Stimulated activated effector memory CD8-positive, alpha-beta T cell treated with anti-CD3 and anti-CD28 coated beads, Interleukin-12 subunit alpha, Interleukin-12 subunit beta, amount 100 ng/mL, for 72 hours (primary cell): Measurements from ENCODE around the gene UBE2A.

Experiments
- ATAC-seq: fragments of 150-1000 bp; cut with Tn5 transposase; 2 replicates; pipeline ENCODE4 v1.10.0; 2021
- DNase-seq, 2 donors: peaks; one replicate each; pipeline ENCODE4 v3.0.0; 2021 to 2022; ENCODE audit warnings: low spot score in 2 of 2
- H3K27ac Mint-ChIP-seq: one replicate; pipeline ENCODE4 v1.8.0; 2022; ENCODE audit warnings: mild to moderate bottlenecking, mixed read lengths
- H3K36me3 Mint-ChIP-seq: one replicate; pipeline ENCODE4 v1.8.0; 2022; ENCODE audit warnings: mild to moderate bottlenecking, mixed read lengths
- H3K4me1 Mint-ChIP-seq: one replicate; pipeline ENCODE4 v1.8.0; 2022; ENCODE audit warnings: mixed read lengths
- H3K4me3 Mint-ChIP-seq: one replicate; pipeline ENCODE4 v1.8.0; 2022; ENCODE audit warnings: mild to moderate bottlenecking, mixed read lengths
- H3K9me3 Mint-ChIP-seq: one replicate; pipeline ENCODE4 v1.8.0; 2022; ENCODE audit warnings: mixed read lengths

UBE2A gene

GRCh38 chrX:119574394-119575266 is at the start of gene UBE2A:
UBE2A (plus strand) TSS chrX:119574563; CDS start chrX:119574712, 149 bp downstream.
- DNase-seq (peak; percentile 73 to 89), ATAC-seq (peak; percentile 98)
- peaks cover 26% of the 10 kb centered on the region for H3K36me3 Mint-ChIP-seq
- H3K27ac Mint-ChIP-seq, result peak within 1 kb of the TSS; percentile 82
- H3K9me3 Mint-ChIP-seq, result no peaks in the 10 kb centered on the region
- peak within 1 kb of the TSS; percentile 83 for H3K4me3 Mint-ChIP-seq
- H3K4me1 Mint-ChIP-seq, result peaks cover 14% of the 10 kb centered on the region

- H3K36me3 Mint-ChIP-seq, result no peaks in the 10 kb centered on the region
- H3K4me1 Mint-ChIP-seq, result no peaks in the 10 kb centered on the region
- no peak overlapping the region for H3K4me3 Mint-ChIP-seq
- DNase-seq, result no peak
- no peaks in the 10 kb centered on the region for H3K9me3 Mint-ChIP-seq
- H3K27ac Mint-ChIP-seq, result no peak overlapping the region
- ATAC-seq, result no peak
These were observed 44.8 kb upstream of the UBE2A start for GRCh38 chrX:119529345-119530276.

DNA sequence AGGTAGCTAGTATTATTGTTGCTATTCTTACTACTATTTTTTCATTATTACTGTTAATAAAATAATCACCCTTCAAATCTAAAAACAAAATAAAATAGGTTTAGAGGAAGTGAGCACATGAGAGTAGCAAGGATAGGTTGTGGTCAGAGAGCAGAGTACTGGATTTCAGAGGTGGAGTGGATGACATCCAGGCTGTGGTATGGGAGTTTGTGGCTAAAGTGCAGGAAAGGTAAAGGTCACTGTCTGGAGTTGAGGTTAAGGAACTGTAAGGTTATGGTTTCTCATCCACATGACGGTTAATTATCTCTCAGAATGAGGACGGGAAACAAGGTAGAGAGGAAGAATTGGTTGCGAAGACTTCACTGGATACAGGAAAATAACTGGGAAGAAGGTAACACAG is 36.9 kb upstream of the UBE2A start:
- H3K27ac Mint-ChIP-seq, result no peak overlapping the region
- H3K4me1 Mint-ChIP-seq, result no peaks in the 10 kb centered on the region
- ATAC-seq, result no peak
- no peak overlapping the region for H3K4me3 Mint-ChIP-seq
- no peaks in the 10 kb centered on the region for H3K9me3 Mint-ChIP-seq
- DNase-seq, result no peak
- peaks cover 46% of the 10 kb centered on the region for H3K36me3 Mint-ChIP-seq

GRCh38 chrX:119539872-119540271 is 34.5 kb upstream of the UBE2A start:
- H3K27ac Mint-ChIP-seq, result no peak overlapping the region
- no peaks in the 10 kb centered on the region for H3K9me3 Mint-ChIP-seq
- ATAC-seq (no peak), DNase-seq (no peak)
- no peaks in the 10 kb centered on the region for H3K4me1 Mint-ChIP-seq
- peaks cover 55% of the 10 kb centered on the region for H3K36me3 Mint-ChIP-seq
- H3K4me3 Mint-ChIP-seq, result no peak overlapping the region

DNA sequence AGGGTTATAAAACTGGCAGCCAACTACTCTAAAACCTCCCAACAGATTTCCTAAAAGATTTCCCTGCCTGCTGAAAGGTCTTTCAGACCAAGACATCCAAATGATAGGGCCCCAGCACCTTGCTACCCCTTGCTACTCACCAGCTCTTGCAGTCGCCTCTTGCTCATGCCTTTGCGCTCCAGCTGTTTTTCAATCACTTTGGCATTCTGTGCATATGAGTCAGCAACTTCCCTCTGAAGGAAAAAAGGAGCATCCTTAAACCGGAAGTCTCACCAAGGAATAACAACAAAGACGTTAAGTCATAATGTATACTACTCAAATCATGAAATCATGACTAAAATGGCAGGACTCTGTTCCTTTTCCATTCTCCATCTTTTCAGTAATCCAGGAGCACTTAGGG is 33.2 kb upstream of the UBE2A start:
- H3K9me3 Mint-ChIP-seq, result no peaks in the 10 kb centered on the region
- no peak overlapping the region for H3K27ac Mint-ChIP-seq
- DNase-seq (no peak), ATAC-seq (no peak)
- H3K4me3 Mint-ChIP-seq, result no peak overlapping the region
- no peaks in the 10 kb centered on the region for H3K4me1 Mint-ChIP-seq
- H3K36me3 Mint-ChIP-seq, result peaks cover 55% of the 10 kb centered on the region

GRCh38 chrX:119549327-119550016 is 24.9 kb upstream of the UBE2A start:
- Mint-ChIP-seq H3K36me3 (no peaks in the 10 kb centered on the region), H3K27ac (peak overlapping the region; percentile 52), H3K9me3 (no peaks in the 10 kb centered on the region), H3K4me3 (no peak overlapping the region), H3K4me1 (peaks cover 5% of the 10 kb centered on the region)
- no peak for ATAC-seq
- no peak for DNase-seq

DNA sequence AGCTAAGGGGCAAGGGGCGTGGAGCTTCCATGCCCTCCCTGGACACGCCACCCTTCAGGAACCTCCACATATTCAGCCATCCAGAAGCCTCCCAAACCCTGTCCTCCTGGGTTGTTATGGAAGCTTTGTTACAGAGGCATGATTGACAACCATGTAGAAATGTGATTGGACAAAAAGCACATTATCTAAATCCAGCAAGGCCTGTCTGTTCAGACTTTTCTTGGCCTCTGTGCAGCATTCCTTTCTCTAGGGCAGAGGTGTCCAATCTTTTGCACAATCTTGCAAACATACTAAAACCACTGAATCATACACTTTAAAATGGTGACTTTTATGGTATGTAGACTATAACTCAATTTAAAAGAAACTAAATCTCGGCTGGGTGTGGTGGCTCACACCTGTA is 21.9 kb upstream of the UBE2A start:
- peaks cover 5% of the 10 kb centered on the region for H3K4me1 Mint-ChIP-seq
- H3K36me3 Mint-ChIP-seq, result peaks cover 18% of the 10 kb centered on the region
- no peak for ATAC-seq
- H3K9me3 Mint-ChIP-seq, result no peaks in the 10 kb centered on the region
- no peak overlapping the region for H3K4me3 Mint-ChIP-seq
- H3K27ac Mint-ChIP-seq, result no peak overlapping the region
- DNase-seq, result no peak

GRCh38 chrX:119565107-119565663 is 9.2 kb upstream of the UBE2A start, which contains the start of gene STEEP1:
STEEP1 (minus strand) TSS chrX:119565409; CDS start chrX:119565355, 54 bp downstream.
- Mint-ChIP-seq H3K27ac (peak within 1 kb of the TSS; percentile 91), H3K9me3 (no peaks in the 10 kb centered on the region), H3K4me1 (peaks cover 19% of the 10 kb centered on the region), H3K4me3 (peak within 1 kb of the TSS; percentile 81), H3K36me3 (peaks cover 31% of the 10 kb centered on the region)
- DNase-seq (peak; percentile 64 to 87), ATAC-seq (peak; percentile 99)

- DNase-seq, result no peak
- H3K4me3 Mint-ChIP-seq, result no peak overlapping the region
- peaks cover 9% of the 10 kb centered on the region for H3K36me3 Mint-ChIP-seq
- H3K4me1 Mint-ChIP-seq, result peaks cover 14% of the 10 kb centered on the region
- no peaks in the 10 kb centered on the region for H3K9me3 Mint-ChIP-seq
- H3K27ac Mint-ChIP-seq, result no peak overlapping the region
- no peak for ATAC-seq
These were observed 4.0 kb upstream of the UBE2A start for GRCh38 chrX:119570351-119570835.

DNA sequence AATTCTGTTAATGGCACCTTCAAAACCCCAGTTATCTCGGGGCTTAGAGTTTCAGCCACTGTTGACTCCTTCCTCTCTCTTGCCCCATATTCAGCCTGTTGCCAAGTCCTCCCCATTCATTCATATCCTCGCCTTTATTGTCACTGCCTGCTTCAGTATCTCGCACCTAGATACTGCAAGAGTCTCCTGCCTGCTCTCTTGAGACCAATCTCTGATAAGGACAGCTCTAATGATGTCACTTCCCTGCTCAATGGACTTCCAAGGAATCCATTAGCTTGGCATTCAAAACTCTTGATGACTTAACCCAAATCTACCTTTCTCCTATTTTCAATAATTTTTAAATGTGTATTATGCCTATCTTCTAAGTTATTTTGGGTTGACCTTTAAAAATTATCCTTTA is 1.1 kb upstream of the UBE2A start:
- DNase-seq, result no peak
- no peak for ATAC-seq
- H3K4me1 Mint-ChIP-seq, result peaks cover 14% of the 10 kb centered on the region
- H3K27ac Mint-ChIP-seq, result no peak overlapping the region
- H3K4me3 Mint-ChIP-seq, result peak overlapping the region; percentile 83
- no peaks in the 10 kb centered on the region for H3K9me3 Mint-ChIP-seq
- H3K36me3 Mint-ChIP-seq, result peaks cover 21% of the 10 kb centered on the region

- Mint-ChIP-seq H3K36me3 (peaks cover 26% of the 10 kb centered on the region), H3K27ac (peak overlapping the region; percentile 82), H3K9me3 (no peaks in the 10 kb centered on the region), H3K4me1 (peaks cover 14% of the 10 kb centered on the region), H3K4me3 (peak overlapping the region; percentile 83)
- ATAC-seq (peak; percentile 1), DNase-seq (no peak)
These were observed 446 bp upstream of the UBE2A start for GRCh38 chrX:119573840-119574393.

DNA sequence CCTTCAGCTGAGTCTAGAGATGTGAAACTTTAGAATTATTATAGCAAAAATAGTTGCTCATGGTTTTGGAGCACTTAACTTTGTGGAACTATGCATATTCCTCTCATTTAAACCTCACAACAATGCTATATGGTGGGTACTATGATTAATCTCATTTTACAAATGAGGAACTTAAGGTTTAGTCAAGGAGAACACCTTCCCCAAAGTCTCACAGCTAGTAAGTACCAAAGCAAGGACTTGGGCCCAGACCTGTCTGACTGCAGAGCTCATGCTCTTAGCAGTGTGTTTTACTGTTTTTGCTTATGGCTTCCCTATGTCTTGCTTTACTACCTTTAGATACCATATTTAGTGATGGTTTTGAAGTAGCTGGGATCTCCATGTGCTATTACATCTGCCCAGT is 5.1 kb downstream of the UBE2A start:
- peaks cover 7% of the 10 kb centered on the region for H3K4me1 Mint-ChIP-seq

DNA sequence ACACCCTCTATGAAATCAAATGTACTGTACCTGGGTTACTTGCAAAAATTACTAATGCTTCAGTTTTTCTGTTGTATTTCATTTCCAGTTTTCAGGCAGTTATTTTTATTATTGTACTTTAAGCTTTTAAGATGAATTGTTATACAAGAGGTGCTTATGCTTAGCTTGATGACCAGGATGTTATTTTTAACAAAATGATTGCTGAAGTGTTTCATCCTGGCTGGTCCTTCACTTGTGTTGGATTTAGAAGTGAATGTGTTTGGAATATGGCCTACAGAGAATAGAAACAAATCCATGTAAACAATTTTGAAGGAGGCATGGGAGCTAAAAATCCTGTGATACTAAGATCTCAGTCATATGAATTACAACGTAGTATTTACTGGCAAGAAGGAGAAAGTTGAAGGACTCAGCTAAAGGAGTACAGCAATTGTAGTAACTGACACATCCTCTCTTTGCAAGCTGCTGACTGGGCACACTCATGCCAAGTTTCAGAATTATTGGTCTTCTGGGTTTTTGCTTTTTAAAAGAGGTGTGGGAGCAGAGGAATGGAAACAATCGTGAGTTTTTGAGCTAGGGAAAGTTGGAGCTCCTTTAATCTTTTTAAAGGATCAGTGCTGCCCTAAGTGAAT is 9.2 kb downstream of the UBE2A start:
- Mint-ChIP-seq H3K27ac (peak overlapping the region; percentile 66), H3K4me1 (peaks cover 7% of the 10 kb centered on the region), H3K36me3 (peaks cover 42% of the 10 kb centered on the region), H3K9me3 (no peaks in the 10 kb centered on the region), H3K4me3 (no peak overlapping the region)
- ATAC-seq (peak; percentile 80), DNase-seq (no peak)

More for the DNA sequence above, 5.1 kb downstream of the UBE2A start:
- Mint-ChIP-seq H3K4me3 (no peak overlapping the region), H3K27ac (no peak overlapping the region), H3K9me3 (no peaks in the 10 kb centered on the region), H3K36me3 (peaks cover 36% of the 10 kb centered on the region)
- DNase-seq (no peak), ATAC-seq (no peak)

DNA sequence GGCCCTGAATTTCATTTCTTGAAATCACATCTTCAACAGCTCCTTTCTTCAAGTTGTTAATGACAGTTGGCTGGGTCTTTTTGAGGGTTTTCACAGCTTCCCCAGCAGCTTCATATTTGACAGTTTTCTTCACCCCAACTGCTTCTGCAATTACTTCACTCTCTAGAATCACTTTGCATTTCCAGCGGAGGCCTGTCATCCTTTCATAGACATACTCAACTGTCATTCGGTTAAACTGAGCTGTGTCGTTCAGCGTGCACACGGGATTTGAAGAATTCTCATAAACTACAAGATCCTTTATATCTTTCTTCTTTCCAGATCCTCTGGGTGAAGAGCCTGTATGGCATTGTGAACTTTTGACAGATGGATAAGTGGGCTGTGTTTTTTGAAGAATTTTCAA is 15.4 kb downstream of the UBE2A start:
- H3K9me3 Mint-ChIP-seq, result no peaks in the 10 kb centered on the region
- ATAC-seq (no peak), DNase-seq (no peak)
- peaks cover 84% of the 10 kb centered on the region for H3K36me3 Mint-ChIP-seq
- H3K27ac Mint-ChIP-seq, result peak overlapping the region; percentile 16
- no peak overlapping the region for H3K4me3 Mint-ChIP-seq
- no peaks in the 10 kb centered on the region for H3K4me1 Mint-ChIP-seq
